Fibroblast of skin of abdomen (primary cell): ENCODE measurements around the gene PMF1.
A peak's percentile ranks its signal among the peaks of the same experiment; 100 is the strongest.

Experiments used
- DNase-seq: peaks from one replicate; pipeline ENCODE4 v3.0.0-alpha.2; 2013

Gene PMF1

GRCh38 chr1:156270314-156270713, 57.5 kb downstream of the PMF1 start:
- DNase-seq: no peak

- no peak for DNase-seq
These were observed 63.7 kb downstream of the PMF1 start for GRCh38 chr1:156276532-156276931.

GRCh38 chr1:156276966-156277381, 64.2 kb downstream of the PMF1 start:
- no peak for DNase-seq

- no peak for DNase-seq
These were observed 67.0 kb downstream of the PMF1 start for GRCh38 chr1:156279837-156280236.

GRCh38 chr1:156281281-156281680, 68.5 kb downstream of the PMF1 start:
- DNase-seq: peak; percentile 17

GRCh38 chr1:156281693-156282478, 69.1 kb downstream of the PMF1 start:
- no peak for DNase-seq

GRCh38 chr1:156282479-156283222, 69.8 kb downstream of the PMF1 start, which contains the start of gene SMG5:
SMG5 (minus strand) TSS chr1:156282825; CDS start chr1:156282680, 145 bp downstream.
- peak; percentile 99 for DNase-seq

- no peak for DNase-seq
These were observed 70.7 kb downstream of the PMF1 start for GRCh38 chr1:156283521-156283920.

GRCh38 chr1:156284112-156284511, 71.3 kb downstream of the PMF1 start, which contains the start of gene TMEM79:
TMEM79 (plus strand) TSS chr1:156284325; CDS start chr1:156285227, 902 bp downstream.
- DNase-seq: no peak

GRCh38 chr1:156284757-156285156, 72.0 kb downstream of the PMF1 start:
- no peak for DNase-seq

- no peak for DNase-seq
These were observed 72.6 kb downstream of the PMF1 start for GRCh38 chr1:156285437-156285836.

- DNase-seq: no peak
These were observed 73.3 kb downstream of the PMF1 start for GRCh38 chr1:156286061-156286460.
